ENCODE results near the gene SYTL1.
"Not testable (repeated sequence)": the region's sequence is repeated elsewhere in the genome, so short reads cannot be mapped to it uniquely, and the experiment has no call there.

DNA sequence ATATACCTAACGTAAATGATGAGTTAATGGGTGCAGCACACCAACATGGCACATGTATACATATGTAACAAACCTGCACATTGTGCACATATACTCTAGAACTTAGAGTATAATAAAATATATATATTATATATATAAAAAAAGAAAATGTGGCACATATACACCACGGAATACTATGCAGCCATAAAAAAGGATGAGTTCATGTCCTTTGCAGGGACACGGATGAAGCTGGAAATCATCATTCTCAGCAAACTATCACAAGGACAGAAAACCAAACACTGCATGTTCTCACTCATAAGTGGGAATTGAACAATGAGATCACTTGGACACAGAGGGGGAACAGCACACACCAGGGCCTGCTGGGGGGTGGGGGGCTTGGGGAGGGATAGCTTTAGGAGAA is 43.0 kb downstream of the SYTL1 start:
- not testable (repeated sequence) for TF ChIP-seq CTCF (IDR thresholded peaks at IDR 0.05 in 2 of 3, conservative IDR thresholded peaks at IDR 0.05 in 1 of 3; ENCODE audit: borderline replicate concordance in 1 of 3, insufficient read depth in 1 of 3, low read depth in 2 of 3, low read length in 2 of 3); EZH2 (IDR thresholded peaks at IDR 0.05); RAD21 (IDR thresholded peaks at IDR 0.05; ENCODE audit: low read depth); POLR2A (IDR thresholded peaks at IDR 0.05; ENCODE audit: borderline replicate concordance, extremely low read depth, insufficient read depth, insufficient read length); SIN3A (IDR thresholded peaks at IDR 0.05; ENCODE audit: low read depth)
- TF ChIP-seq, protein P1, sequence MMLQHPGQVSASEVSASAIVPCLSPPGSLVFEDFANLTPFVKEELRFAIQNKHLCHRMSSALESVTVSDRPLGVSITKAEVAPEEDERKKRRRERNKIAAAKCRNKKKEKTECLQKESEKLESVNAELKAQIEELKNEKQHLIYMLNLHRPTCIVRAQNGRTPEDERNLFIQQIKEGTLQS (IDR thresholded peaks at IDR 0.05) = not testable (repeated sequence)
